GM21360 (cell line): ENCODE results near the gene TRIM52.
"Not testable (repeated sequence)": the region's sequence is repeated elsewhere in the genome, so short reads cannot be mapped to it uniquely, and the experiment has no call there.

Source experiments
- ATAC-seq: cut with Tn5 transposase; IDR thresholded peaks from one replicate; pipeline ENCODE4 v1.9.1; 2021; ENCODE audit warnings: mild to moderate bottlenecking, moderate library complexity; ENCODE audit not compliant: unreplicated experiment

TRIM52 gene

GRCh38 chr5:181217111-181217802, 43.7 kb downstream of the TRIM52 start:
- peak; percentile 15 for ATAC-seq

- ATAC-seq: no peak
Observed at GRCh38 chr5:181215997-181216989, 44.6 kb downstream of the TRIM52 start.

- not testable (repeated sequence) for ATAC-seq
Observed at GRCh38 chr5:181214249-181214648, 46.7 kb downstream of the TRIM52 start.

- no peak for ATAC-seq
Observed at GRCh38 chr5:181212934-181213333, 48.0 kb downstream of the TRIM52 start.

GRCh38 chr5:181212080-181212479, 48.9 kb downstream of the TRIM52 start:
- ATAC-seq: no peak

- ATAC-seq: no peak
Observed at GRCh38 chr5:181211208-181211607, 49.7 kb downstream of the TRIM52 start.

- not testable (repeated sequence) for ATAC-seq
Observed at GRCh38 chr5:181210698-181211097, 50.2 kb downstream of the TRIM52 start.

GRCh38 chr5:181210148-181210547, 50.8 kb downstream of the TRIM52 start:
- ATAC-seq: not testable (repeated sequence)

GRCh38 chr5:181209006-181209405, 51.9 kb downstream of the TRIM52 start:
- ATAC-seq: not testable (repeated sequence)

- ATAC-seq: no peak
Observed at GRCh38 chr5:181207960-181208253, 53.0 kb downstream of the TRIM52 start.

GRCh38 chr5:181207214-181207959, 53.6 kb downstream of the TRIM52 start:
- no peak for ATAC-seq

- no peak for ATAC-seq
Observed at GRCh38 chr5:181205761-181206649, 54.9 kb downstream of the TRIM52 start.
